ENCODE results near the gene SOD2.
"Not testable (repeated sequence)": the region's sequence is repeated elsewhere in the genome, so short reads cannot be mapped to it uniquely, and the experiment has no call there.

SOD2 gene

GRCh38 chr6:159693128-159693893 is at the start of gene SOD2:
Gene SOD2 (minus strand): TSS chr6:159693241. CDS start chr6:159693167, 74 bp downstream.
- H3K9ac ChIP-seq (ENCODE audit: low read length): peak within 1 kb of the TSS; percentile 97
- H3K4me3 ChIP-seq (ENCODE audit: low read depth, low read length): peak within 1 kb of the TSS; percentile 93
- no peaks in the 10 kb centered on the region for H3K9me3 ChIP-seq (ENCODE audit: control insufficient read depth, insufficient read depth, low read depth, low read length)
- no peaks in the 10 kb centered on the region for H3K27me3 ChIP-seq (ENCODE audit: control insufficient read depth, insufficient read depth, low read length)
- H3K27ac ChIP-seq (ENCODE audit: low read depth, low read length): peak within 1 kb of the TSS; percentile 95
- peaks cover 17% of the 10 kb centered on the region for H3K4me1 ChIP-seq (ENCODE audit: control insufficient read depth, insufficient read depth, low read length)
- peaks cover 11% of the 10 kb centered on the region; the same call in 1 of the 2 replicates for H3K36me3 ChIP-seq (ENCODE audit: control insufficient read depth, insufficient read depth, low read length)

- Histone ChIP-seq H3K4me3 (ENCODE audit: low read depth, low read length) (no peak overlapping the region), H3K9ac (ENCODE audit: low read length) (no peak overlapping the region), H3K4me1 (ENCODE audit: control insufficient read depth, insufficient read depth, low read length) (no peaks in the 10 kb centered on the region), H3K27me3 (ENCODE audit: control insufficient read depth, insufficient read depth, low read length) (no peaks in the 10 kb centered on the region), H3K27ac (ENCODE audit: low read depth, low read length) (no peak overlapping the region), H3K9me3 (ENCODE audit: control insufficient read depth, insufficient read depth, low read depth, low read length) (no peaks in the 10 kb centered on the region), H3K36me3 (ENCODE audit: control insufficient read depth, insufficient read depth, low read length) (peaks cover 98% of the 10 kb centered on the region)
These were observed 49.1 kb upstream of the SOD2 start for GRCh38 chr6:159742165-159742564.

GRCh38 chr6:159739341-159739740 is 46.3 kb upstream of the SOD2 start:
- Histone ChIP-seq H3K27ac (ENCODE audit: low read depth, low read length) (no peak overlapping the region), H3K4me1 (ENCODE audit: control insufficient read depth, insufficient read depth, low read length) (no peaks in the 10 kb centered on the region), H3K9me3 (ENCODE audit: control insufficient read depth, insufficient read depth, low read depth, low read length) (no peaks in the 10 kb centered on the region), H3K27me3 (ENCODE audit: control insufficient read depth, insufficient read depth, low read length) (no peaks in the 10 kb centered on the region), H3K9ac (ENCODE audit: low read length) (no peak overlapping the region), H3K4me3 (ENCODE audit: low read depth, low read length) (no peak overlapping the region), H3K36me3 (ENCODE audit: control insufficient read depth, insufficient read depth, low read length) (peaks cover 78% of the 10 kb centered on the region)

GRCh38 chr6:159736908-159737307 is 43.9 kb upstream of the SOD2 start:
- H3K36me3 ChIP-seq (ENCODE audit: control insufficient read depth, insufficient read depth, low read length): peaks cover 54% of the 10 kb centered on the region
- H3K4me3 ChIP-seq (ENCODE audit: low read depth, low read length): no peak overlapping the region
- no peak overlapping the region for H3K9ac ChIP-seq (ENCODE audit: low read length)
- H3K9me3 ChIP-seq (ENCODE audit: control insufficient read depth, insufficient read depth, low read depth, low read length): no peaks in the 10 kb centered on the region
- H3K27me3 ChIP-seq (ENCODE audit: control insufficient read depth, insufficient read depth, low read length): no peaks in the 10 kb centered on the region
- no peak overlapping the region for H3K27ac ChIP-seq (ENCODE audit: low read depth, low read length)
- no peaks in the 10 kb centered on the region for H3K4me1 ChIP-seq (ENCODE audit: control insufficient read depth, insufficient read depth, low read length)

GRCh38 chr6:159733395-159733794 is 40.4 kb upstream of the SOD2 start:
- not testable (repeated sequence) for H3K9ac ChIP-seq (ENCODE audit: low read length); H3K4me1 ChIP-seq (ENCODE audit: control insufficient read depth, insufficient read depth, low read length); H3K4me3 ChIP-seq (ENCODE audit: low read depth, low read length); H3K9me3 ChIP-seq (ENCODE audit: control insufficient read depth, insufficient read depth, low read depth, low read length); H3K27me3 ChIP-seq (ENCODE audit: control insufficient read depth, insufficient read depth, low read length); H3K27ac ChIP-seq (ENCODE audit: low read depth, low read length)
- peaks cover 23% of the 10 kb centered on the region for H3K36me3 ChIP-seq (ENCODE audit: control insufficient read depth, insufficient read depth, low read length)

- H3K27ac ChIP-seq (ENCODE audit: low read depth, low read length); H3K9ac ChIP-seq (ENCODE audit: low read length); H3K4me3 ChIP-seq (ENCODE audit: low read depth, low read length); H3K27me3 ChIP-seq (ENCODE audit: control insufficient read depth, insufficient read depth, low read length); H3K4me1 ChIP-seq (ENCODE audit: control insufficient read depth, insufficient read depth, low read length); H3K9me3 ChIP-seq (ENCODE audit: control insufficient read depth, insufficient read depth, low read depth, low read length): not testable (repeated sequence)
- H3K36me3 ChIP-seq (ENCODE audit: control insufficient read depth, insufficient read depth, low read length): peaks cover 15% of the 10 kb centered on the region
These were observed 39.5 kb upstream of the SOD2 start for GRCh38 chr6:159732550-159732949.

GRCh38 chr6:159730332-159730676 is 37.3 kb upstream of the SOD2 start:
- H3K4me1 ChIP-seq (ENCODE audit: control insufficient read depth, insufficient read depth, low read length): no peaks in the 10 kb centered on the region
- peaks cover 5% of the 10 kb centered on the region; the same call in 1 of the 2 replicates for H3K36me3 ChIP-seq (ENCODE audit: control insufficient read depth, insufficient read depth, low read length)
- no peak overlapping the region for H3K4me3 ChIP-seq (ENCODE audit: low read depth, low read length)
- no peak overlapping the region for H3K27ac ChIP-seq (ENCODE audit: low read depth, low read length)
- no peaks in the 10 kb centered on the region for H3K27me3 ChIP-seq (ENCODE audit: control insufficient read depth, insufficient read depth, low read length)
- H3K9me3 ChIP-seq (ENCODE audit: control insufficient read depth, insufficient read depth, low read depth, low read length): no peaks in the 10 kb centered on the region
- no peak overlapping the region for H3K9ac ChIP-seq (ENCODE audit: low read length)

GRCh38 chr6:159729598-159730331 is 36.7 kb upstream of the SOD2 start:
- H3K4me3 ChIP-seq (ENCODE audit: low read depth, low read length): peak overlapping the region; percentile 79
- H3K27ac ChIP-seq (ENCODE audit: low read depth, low read length): no peak overlapping the region
- H3K4me1 ChIP-seq (ENCODE audit: control insufficient read depth, insufficient read depth, low read length): no peaks in the 10 kb centered on the region
- no peaks in the 10 kb centered on the region for H3K27me3 ChIP-seq (ENCODE audit: control insufficient read depth, insufficient read depth, low read length)
- H3K36me3 ChIP-seq (ENCODE audit: control insufficient read depth, insufficient read depth, low read length): peaks cover 5% of the 10 kb centered on the region; the same call in 1 of the 2 replicates
- H3K9me3 ChIP-seq (ENCODE audit: control insufficient read depth, insufficient read depth, low read depth, low read length): no peaks in the 10 kb centered on the region
- no peak overlapping the region for H3K9ac ChIP-seq (ENCODE audit: low read length)

GRCh38 chr6:159728531-159728964 is 35.5 kb upstream of the SOD2 start:
- Histone ChIP-seq H3K4me1 (ENCODE audit: control insufficient read depth, insufficient read depth, low read length) (no peaks in the 10 kb centered on the region), H3K27me3 (ENCODE audit: control insufficient read depth, insufficient read depth, low read length) (no peaks in the 10 kb centered on the region), H3K27ac (ENCODE audit: low read depth, low read length) (peak overlapping the region; percentile 97; the same call in 1 of the 2 replicates), H3K4me3 (ENCODE audit: low read depth, low read length) (peak overlapping the region; percentile 79), H3K9me3 (ENCODE audit: control insufficient read depth, insufficient read depth, low read depth, low read length) (no peaks in the 10 kb centered on the region), H3K9ac (ENCODE audit: low read length) (peak overlapping the region; percentile 94), H3K36me3 (ENCODE audit: control insufficient read depth, insufficient read depth, low read length) (peaks cover 5% of the 10 kb centered on the region; the same call in 1 of the 2 replicates)

GRCh38 chr6:159727717-159728445 is 34.8 kb upstream of the SOD2 start:
- Histone ChIP-seq H3K36me3 (ENCODE audit: control insufficient read depth, insufficient read depth, low read length) (peaks cover 5% of the 10 kb centered on the region; the same call in 1 of the 2 replicates), H3K27ac (ENCODE audit: low read depth, low read length) (peak overlapping the region; percentile 97), H3K9ac (ENCODE audit: low read length) (peak overlapping the region; percentile 94), H3K27me3 (ENCODE audit: control insufficient read depth, insufficient read depth, low read length) (no peaks in the 10 kb centered on the region), H3K4me1 (ENCODE audit: control insufficient read depth, insufficient read depth, low read length) (no peaks in the 10 kb centered on the region), H3K4me3 (ENCODE audit: low read depth, low read length) (peak overlapping the region; percentile 79), H3K9me3 (ENCODE audit: control insufficient read depth, insufficient read depth, low read depth, low read length) (no peaks in the 10 kb centered on the region)
